ENCODE data around the gene PIK3R3. TPM values are rescaled to one million over a fixed set of nuclear protein-coding genes. Genes with fewer than 3 reads are reported as not detected.

PIK3R3 gene
- total RNA-seq, 3 donors from 2014 or later: 1.3 to 1.7 (median 1.6) TPM

GRCh38 chr1:46168477-46168876 is 36.0 kb upstream of the PIK3R3 start:
- DNase-seq (no peak), ATAC-seq (no peak)
- Mint-ChIP-seq H3K4me1 (ENCODE audit: low read depth) (peaks cover 18% of the 10 kb centered on the region), H3K9me3 (no peaks in the 10 kb centered on the region), H3K4me3 (no peak overlapping the region), H3K36me3 (ENCODE audit: insufficient read depth) (no peaks in the 10 kb centered on the region), H3K27me3 (ENCODE audit: low read depth) (peaks cover 9% of the 10 kb centered on the region)

DNA sequence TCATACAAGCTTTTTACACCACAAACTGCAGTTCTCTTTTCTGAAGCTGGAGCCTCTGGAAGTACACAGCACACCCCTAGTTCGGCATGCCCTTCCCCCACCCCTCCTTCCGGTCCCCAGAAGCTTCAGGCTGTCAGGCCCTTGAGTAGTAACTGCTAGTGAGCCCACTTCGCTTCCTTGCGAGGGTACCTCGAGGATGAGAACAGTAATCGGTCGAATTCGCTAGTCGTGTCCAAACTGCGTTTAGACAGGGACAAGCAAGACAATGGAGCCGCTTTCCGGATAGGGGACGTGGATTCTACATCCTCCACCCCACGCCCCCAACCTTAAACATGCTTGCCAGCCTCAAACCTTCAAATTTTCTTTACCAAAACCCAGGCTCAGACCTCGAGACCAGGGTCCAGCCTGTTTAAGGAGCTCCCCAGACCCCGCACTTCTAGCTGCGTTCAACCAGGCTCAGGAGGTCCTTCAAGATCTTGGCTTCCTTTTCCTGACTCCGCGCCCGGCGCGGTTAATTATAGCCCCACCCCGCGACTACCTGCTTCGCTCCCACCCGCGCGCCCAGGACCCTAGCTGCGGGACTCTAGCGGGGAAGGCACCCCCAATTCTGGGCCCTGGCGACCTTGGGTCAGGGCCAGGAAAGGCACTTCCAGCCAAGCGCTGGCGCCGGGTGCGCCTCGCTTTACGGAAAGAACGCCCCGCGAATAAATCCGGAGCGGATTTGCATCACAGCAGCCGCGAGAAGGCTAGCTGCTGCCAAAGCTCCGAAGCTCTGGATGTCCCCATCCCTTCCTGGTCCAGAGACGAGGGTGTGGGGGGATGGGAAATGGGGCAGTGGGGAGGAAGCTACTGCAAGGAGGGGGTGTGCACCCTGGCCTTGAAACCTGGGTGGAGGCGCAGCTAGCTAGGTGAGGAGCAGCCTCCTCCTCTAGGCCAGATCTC is 34.4 kb upstream of the PIK3R3 start:
- H3K9me3 Mint-ChIP-seq: no peaks in the 10 kb centered on the region
- peak overlapping the region; percentile 84 for H3K4me3 Mint-ChIP-seq
- peaks cover 6% of the 10 kb centered on the region for H3K27me3 Mint-ChIP-seq (ENCODE audit: low read depth)
- ATAC-seq (peak; percentile 75 to 79), DNase-seq (peak; percentile 33)
- H3K36me3 Mint-ChIP-seq (ENCODE audit: insufficient read depth): no peaks in the 10 kb centered on the region
- peaks cover 18% of the 10 kb centered on the region for H3K4me1 Mint-ChIP-seq (ENCODE audit: low read depth)

- ATAC-seq (no peak), DNase-seq (no peak)
- Mint-ChIP-seq H3K9me3 (no peaks in the 10 kb centered on the region), H3K4me3 (no peak overlapping the region), H3K27me3 (ENCODE audit: low read depth) (peaks cover 3% of the 10 kb centered on the region), H3K36me3 (ENCODE audit: insufficient read depth) (no peaks in the 10 kb centered on the region), H3K4me1 (ENCODE audit: low read depth) (no peaks in the 10 kb centered on the region)
These were observed 27.8 kb upstream of the PIK3R3 start for GRCh38 chr1:46160212-46160611.

GRCh38 chr1:46159516-46159915 is 27.1 kb upstream of the PIK3R3 start:
- Mint-ChIP-seq H3K4me3 (no peak overlapping the region), H3K36me3 (ENCODE audit: insufficient read depth) (no peaks in the 10 kb centered on the region), H3K4me1 (ENCODE audit: low read depth) (no peaks in the 10 kb centered on the region), H3K27me3 (ENCODE audit: low read depth) (peaks cover 3% of the 10 kb centered on the region), H3K9me3 (no peaks in the 10 kb centered on the region)
- ATAC-seq (no peak), DNase-seq (no peak)

- no peak overlapping the region for H3K4me3 Mint-ChIP-seq
- H3K9me3 Mint-ChIP-seq: no peaks in the 10 kb centered on the region
- ATAC-seq: no peak
- DNase-seq: no peak
- H3K4me1 Mint-ChIP-seq (ENCODE audit: low read depth): no peaks in the 10 kb centered on the region
- H3K36me3 Mint-ChIP-seq (ENCODE audit: insufficient read depth): no peaks in the 10 kb centered on the region
- no peaks in the 10 kb centered on the region for H3K27me3 Mint-ChIP-seq (ENCODE audit: low read depth)
These were observed 26.2 kb upstream of the PIK3R3 start for GRCh38 chr1:46158312-46159281.

GRCh38 chr1:46157916-46158311 is 25.5 kb upstream of the PIK3R3 start:
- no peak for ATAC-seq
- Mint-ChIP-seq H3K4me1 (ENCODE audit: low read depth) (no peaks in the 10 kb centered on the region), H3K36me3 (ENCODE audit: insufficient read depth) (no peaks in the 10 kb centered on the region)

GRCh38 chr1:46153732-46154131 is 21.3 kb upstream of the PIK3R3 start:
- no peaks in the 10 kb centered on the region for H3K4me1 Mint-ChIP-seq (ENCODE audit: low read depth)
- ATAC-seq (no peak), DNase-seq (no peak)
- no peaks in the 10 kb centered on the region for H3K9me3 Mint-ChIP-seq
- H3K36me3 Mint-ChIP-seq (ENCODE audit: insufficient read depth): no peaks in the 10 kb centered on the region
- H3K4me3 Mint-ChIP-seq: no peak overlapping the region
- H3K27me3 Mint-ChIP-seq (ENCODE audit: low read depth): no peaks in the 10 kb centered on the region

More at GRCh38 chr1:46157916-46158311, 25.5 kb upstream of the PIK3R3 start:
- DNase-seq: no peak
- Mint-ChIP-seq H3K9me3 (no peaks in the 10 kb centered on the region), H3K27me3 (ENCODE audit: low read depth) (no peaks in the 10 kb centered on the region), H3K4me3 (no peak overlapping the region)

- no peaks in the 10 kb centered on the region for H3K27me3 Mint-ChIP-seq (ENCODE audit: low read depth)
- no peaks in the 10 kb centered on the region for H3K36me3 Mint-ChIP-seq (ENCODE audit: insufficient read depth)
- H3K4me1 Mint-ChIP-seq (ENCODE audit: low read depth): no peaks in the 10 kb centered on the region
- no peak overlapping the region for H3K4me3 Mint-ChIP-seq
- DNase-seq (no peak), ATAC-seq (no peak)
- no peaks in the 10 kb centered on the region for H3K9me3 Mint-ChIP-seq
These were observed 20.8 kb upstream of the PIK3R3 start for GRCh38 chr1:46153228-46153627.

DNA sequence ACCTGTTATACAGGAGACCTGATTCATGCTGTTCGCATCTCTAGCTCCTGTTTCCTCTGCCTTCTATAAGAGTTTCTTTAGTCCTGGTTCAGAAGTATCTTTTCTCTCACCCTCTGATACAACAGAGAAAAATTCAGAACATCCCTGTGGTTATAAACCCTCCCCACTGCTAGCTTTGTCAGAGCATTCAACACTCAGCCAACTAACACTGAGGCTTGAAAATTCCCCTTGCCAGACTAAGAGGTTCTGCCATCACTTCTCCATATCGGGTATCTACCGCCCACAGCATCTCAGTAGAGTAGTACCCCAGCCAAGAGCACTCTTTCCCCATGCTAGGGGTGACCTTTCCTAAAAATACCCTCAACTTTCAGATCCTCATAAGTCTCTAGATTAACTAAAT is 19.6 kb upstream of the PIK3R3 start:
- H3K4me1 Mint-ChIP-seq (ENCODE audit: low read depth): no peaks in the 10 kb centered on the region
- ATAC-seq (no peak), DNase-seq (no peak)
- H3K4me3 Mint-ChIP-seq: no peak overlapping the region
- no peaks in the 10 kb centered on the region for H3K9me3 Mint-ChIP-seq
- no peaks in the 10 kb centered on the region for H3K27me3 Mint-ChIP-seq (ENCODE audit: low read depth)
- H3K36me3 Mint-ChIP-seq (ENCODE audit: insufficient read depth): no peaks in the 10 kb centered on the region

DNA sequence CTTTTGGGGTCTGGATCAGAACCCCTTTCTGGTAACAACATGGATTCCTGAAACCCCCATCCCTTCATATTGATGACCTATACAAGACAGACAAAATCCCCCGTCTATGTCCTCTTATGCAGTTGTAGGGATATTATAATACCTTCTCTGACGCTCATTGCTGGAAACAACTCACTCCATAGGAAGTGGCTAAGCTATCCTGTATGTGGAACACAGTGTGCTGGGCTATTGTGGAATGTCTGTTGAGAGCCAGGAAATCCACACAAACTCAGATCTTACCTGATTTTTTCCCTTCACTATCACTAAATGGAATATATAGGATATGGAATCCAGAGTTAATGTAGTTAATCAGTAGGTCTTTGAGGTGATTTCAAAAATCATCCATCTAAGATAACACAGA is 17.7 kb upstream of the PIK3R3 start:
- ATAC-seq (no peak), DNase-seq (no peak)
- Mint-ChIP-seq H3K36me3 (ENCODE audit: insufficient read depth) (no peaks in the 10 kb centered on the region), H3K4me1 (ENCODE audit: low read depth) (no peaks in the 10 kb centered on the region), H3K4me3 (no peak overlapping the region), H3K27me3 (ENCODE audit: low read depth) (peaks cover 2% of the 10 kb centered on the region), H3K9me3 (no peaks in the 10 kb centered on the region)

DNA sequence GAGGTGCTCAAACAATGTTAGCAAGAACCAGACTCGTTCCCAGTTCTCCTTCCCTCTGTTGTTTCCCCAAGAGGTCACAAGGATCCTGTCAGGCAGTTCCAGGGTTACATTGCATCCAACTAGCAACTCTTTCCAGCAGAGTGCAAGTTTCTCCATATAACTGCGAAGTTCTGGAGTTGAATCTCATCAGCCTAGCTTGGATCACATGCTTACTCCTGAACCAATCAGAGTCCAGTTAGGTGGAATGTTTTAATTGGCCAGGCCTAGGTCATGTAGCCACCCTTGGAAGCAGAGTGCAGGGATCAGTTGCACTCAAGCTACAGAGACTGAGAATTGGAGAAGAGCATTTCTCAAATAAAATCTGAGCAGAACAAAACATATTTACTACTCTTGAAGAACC is 15.9 kb upstream of the PIK3R3 start:
- DNase-seq (no peak), ATAC-seq (no peak)
- Mint-ChIP-seq H3K9me3 (no peaks in the 10 kb centered on the region), H3K36me3 (ENCODE audit: insufficient read depth) (no peaks in the 10 kb centered on the region), H3K4me3 (no peak overlapping the region), H3K4me1 (ENCODE audit: low read depth) (no peaks in the 10 kb centered on the region), H3K27me3 (ENCODE audit: low read depth) (peaks cover 2% of the 10 kb centered on the region)

- H3K36me3 Mint-ChIP-seq (ENCODE audit: insufficient read depth): no peaks in the 10 kb centered on the region
- DNase-seq: no peak
- peaks cover 9% of the 10 kb centered on the region for H3K4me1 Mint-ChIP-seq (ENCODE audit: low read depth)
- peaks cover 9% of the 10 kb centered on the region for H3K27me3 Mint-ChIP-seq (ENCODE audit: low read depth)
- H3K9me3 Mint-ChIP-seq: no peaks in the 10 kb centered on the region
- H3K4me3 Mint-ChIP-seq: no peak overlapping the region
- no peak for ATAC-seq
These were observed 5.5 kb upstream of the PIK3R3 start for GRCh38 chr1:46137916-46138315.

DNA sequence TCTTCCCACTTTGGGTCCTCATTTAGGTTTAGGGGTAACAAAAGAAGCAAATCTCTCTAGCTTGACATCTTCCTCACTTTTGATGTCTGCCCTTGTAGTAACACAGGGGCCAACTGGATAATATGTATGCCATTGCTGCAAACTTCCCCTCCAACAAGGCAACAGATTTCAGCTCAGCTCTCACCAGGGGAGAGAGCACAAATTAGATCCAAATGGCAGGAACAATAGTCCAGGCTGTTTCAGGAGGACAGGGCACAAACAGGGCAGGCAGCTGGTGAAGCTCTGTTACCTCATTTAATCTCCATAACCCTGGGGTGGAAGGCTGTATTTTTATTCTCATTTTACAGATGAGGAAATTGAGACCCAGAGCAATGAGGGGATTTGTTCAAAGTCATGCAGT is 4.3 kb upstream of the PIK3R3 start:
- Mint-ChIP-seq H3K4me3 (no peak overlapping the region), H3K27me3 (ENCODE audit: low read depth) (peaks cover 16% of the 10 kb centered on the region), H3K9me3 (no peaks in the 10 kb centered on the region), H3K36me3 (ENCODE audit: insufficient read depth) (no peaks in the 10 kb centered on the region), H3K4me1 (ENCODE audit: low read depth) (peaks cover 16% of the 10 kb centered on the region)
- ATAC-seq (no peak), DNase-seq (no peak)

DNA sequence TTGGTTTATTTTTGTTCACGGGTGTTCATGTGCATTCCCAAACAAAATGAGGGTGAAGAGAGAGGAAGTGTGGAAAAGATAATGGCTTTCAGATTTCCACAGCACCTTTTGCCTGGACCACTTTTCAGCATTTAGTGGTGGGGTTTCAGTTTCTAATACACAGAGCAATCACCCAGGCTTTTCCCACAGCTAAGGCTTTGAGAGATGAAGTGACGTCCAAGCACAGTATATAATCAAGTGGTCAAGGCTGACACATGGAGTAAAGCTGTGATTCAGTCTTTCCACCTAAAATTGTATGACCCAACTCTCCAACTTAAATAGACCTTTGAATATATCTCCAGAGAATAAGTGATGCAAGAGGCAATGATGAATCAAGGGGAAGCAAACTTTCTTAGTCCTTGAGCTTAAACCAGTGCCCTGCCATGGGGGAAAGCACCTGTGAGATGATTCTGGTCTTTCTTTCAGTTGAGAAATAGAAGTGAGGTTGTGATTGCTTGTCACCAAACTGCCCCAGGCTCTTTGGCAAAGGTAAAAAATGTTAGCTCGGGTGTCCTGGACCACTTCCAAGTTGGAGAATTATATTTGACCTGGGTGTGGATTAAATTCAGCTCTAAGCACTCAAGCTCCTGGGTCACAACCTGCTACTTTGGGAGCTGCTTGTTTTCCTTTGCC is 2.4 kb upstream of the PIK3R3 start:
- H3K4me3 Mint-ChIP-seq: no peak overlapping the region
- H3K27me3 Mint-ChIP-seq (ENCODE audit: low read depth): peaks cover 23% of the 10 kb centered on the region
- ATAC-seq: no peak
- no peaks in the 10 kb centered on the region for H3K9me3 Mint-ChIP-seq
- peaks cover 25% of the 10 kb centered on the region for H3K4me1 Mint-ChIP-seq (ENCODE audit: low read depth)
- no peaks in the 10 kb centered on the region for H3K36me3 Mint-ChIP-seq (ENCODE audit: insufficient read depth)
- DNase-seq: no peak

All from activated T-cell treated with anti-CD3 and anti-CD28 coated beads, Interleukin-2, amount 50 U/mL, for 4 hours (primary cell).